ENCODE data around the gene MMP28.

DNA sequence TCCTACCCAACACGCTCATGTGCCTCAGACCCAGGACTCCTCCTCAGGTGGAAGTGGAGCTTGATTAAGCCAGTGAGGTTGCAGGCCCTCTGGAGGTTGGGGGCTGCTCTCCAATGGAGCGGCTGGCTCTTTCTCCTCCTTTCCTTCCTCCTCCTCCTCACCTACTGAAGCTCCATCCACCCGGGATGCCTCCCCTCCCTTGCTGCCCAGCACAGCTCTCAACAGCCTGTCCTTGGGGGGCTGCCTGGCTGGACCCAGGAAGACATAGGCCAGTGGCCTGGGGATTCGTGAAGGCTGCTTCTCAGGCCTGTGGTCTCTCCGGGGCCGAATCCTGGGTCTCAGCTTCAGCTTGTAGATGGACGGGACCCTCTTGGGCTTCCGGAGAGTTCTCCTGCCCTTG lies 50.6 kb downstream of the MMP28 start:
- no peak for TF ChIP-seq YY1 (IDR thresholded peaks at IDR 0.05; ENCODE audit: insufficient read depth, insufficient read length)
- TF ChIP-seq ZNF274 (IDR thresholded peaks at IDR 0.05; ENCODE audit: low read depth, low read length): no peak

All from NT2/D1 (cell line).